Measurements from ENCODE around the gene KDM6B.

DNA sequence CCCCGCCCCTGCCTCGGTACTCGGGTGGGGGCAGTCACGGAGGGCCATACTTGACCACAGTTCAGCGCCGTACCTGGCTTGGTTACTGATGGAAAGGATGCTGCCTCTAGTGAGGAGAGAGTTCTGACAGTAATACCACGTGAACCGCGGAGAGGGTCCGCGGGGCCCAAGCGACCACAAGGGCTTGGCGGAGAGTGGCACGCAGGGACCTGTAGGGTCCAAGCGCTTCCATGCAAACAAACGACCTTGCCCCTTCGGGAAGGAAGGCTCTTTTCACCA is 9.2 kb downstream of the KDM6B start:
- TF ChIP-seq, protein P1, sequence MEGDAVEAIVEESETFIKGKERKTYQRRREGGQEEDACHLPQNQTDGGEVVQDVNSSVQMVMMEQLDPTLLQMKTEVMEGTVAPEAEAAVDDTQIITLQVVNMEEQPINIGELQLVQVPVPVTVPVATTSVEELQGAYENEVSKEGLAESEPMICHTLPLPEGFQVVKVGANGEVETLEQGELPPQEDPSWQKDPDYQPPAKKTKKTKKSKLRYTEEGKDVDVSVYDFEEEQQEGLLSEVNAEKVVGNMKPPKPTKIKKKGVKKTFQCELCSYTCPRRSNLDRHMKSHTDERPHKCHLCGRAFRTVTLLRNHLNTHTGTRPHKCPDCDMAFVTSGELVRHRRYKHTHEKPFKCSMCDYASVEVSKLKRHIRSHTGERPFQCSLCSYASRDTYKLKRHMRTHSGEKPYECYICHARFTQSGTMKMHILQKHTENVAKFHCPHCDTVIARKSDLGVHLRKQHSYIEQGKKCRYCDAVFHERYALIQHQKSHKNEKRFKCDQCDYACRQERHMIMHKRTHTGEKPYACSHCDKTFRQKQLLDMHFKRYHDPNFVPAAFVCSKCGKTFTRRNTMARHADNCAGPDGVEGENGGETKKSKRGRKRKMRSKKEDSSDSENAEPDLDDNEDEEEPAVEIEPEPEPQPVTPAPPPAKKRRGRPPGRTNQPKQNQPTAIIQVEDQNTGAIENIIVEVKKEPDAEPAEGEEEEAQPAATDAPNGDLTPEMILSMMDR (IDR thresholded peaks at IDR 0.05): no peak
- TF ChIP-seq POLR2A (IDR thresholded peaks at IDR 0.05): no peak
- no peak for TF ChIP-seq POLR2AphosphoS5 (IDR thresholded peaks at IDR 0.05)
